Effector CD4-positive, alpha-beta T cell (primary cell): ENCODE results near the gene CEP350.
"Not testable (repeated sequence)": the region's sequence is repeated elsewhere in the genome, so short reads cannot be mapped to it uniquely, and the experiment has no call there.

ENCODE experiments used
- DNase-seq: peaks from one replicate; pipeline ENCODE4 v3.0.0-alpha.2; 2020

The CEP350 gene

GRCh38 chr1:179951383-179952144 lies 3.0 kb upstream of the CEP350 start:
- DNase-seq: no peak

GRCh38 chr1:179952186-179952585 lies 2.4 kb upstream of the CEP350 start:
- no peak for DNase-seq

GRCh38 chr1:179953974-179954492 lies 577 bp upstream of the CEP350 start:
- no peak for DNase-seq

GRCh38 chr1:179955287-179955680 lies 674 bp downstream of the CEP350 start:
- no peak for DNase-seq

- DNase-seq: no peak
These were observed 1.1 kb downstream of the CEP350 start for GRCh38 chr1:179955731-179956130.

GRCh38 chr1:179958359-179958758 lies 3.7 kb downstream of the CEP350 start:
- no peak for DNase-seq

- not testable (repeated sequence) for DNase-seq
These were observed 7.6 kb downstream of the CEP350 start for GRCh38 chr1:179962168-179962567.

GRCh38 chr1:179966551-179966950 lies 11.9 kb downstream of the CEP350 start:
- DNase-seq: no peak

- no peak for DNase-seq
These were observed 13.8 kb downstream of the CEP350 start for GRCh38 chr1:179968284-179968993.

- DNase-seq: no peak
These were observed 14.6 kb downstream of the CEP350 start for GRCh38 chr1:179968994-179969919.

- no peak for DNase-seq
These were observed 15.4 kb downstream of the CEP350 start for GRCh38 chr1:179969962-179970361.

GRCh38 chr1:179971563-179972496 lies 17.2 kb downstream of the CEP350 start:
- DNase-seq: no peak

- DNase-seq: no peak
These were observed 18.8 kb downstream of the CEP350 start for GRCh38 chr1:179973198-179974110.

GRCh38 chr1:179976970-179977651 lies 22.5 kb downstream of the CEP350 start:
- DNase-seq: no peak

GRCh38 chr1:179978199-179979079 lies 23.8 kb downstream of the CEP350 start:
- DNase-seq: no peak

- DNase-seq: no peak
These were observed 29.5 kb downstream of the CEP350 start for GRCh38 chr1:179984101-179984500.

- no peak for DNase-seq
These were observed 30.3 kb downstream of the CEP350 start for GRCh38 chr1:179984942-179985341.

GRCh38 chr1:179990847-179991246 lies 36.2 kb downstream of the CEP350 start:
- no peak for DNase-seq

- no peak for DNase-seq
These were observed 41.0 kb downstream of the CEP350 start for GRCh38 chr1:179995576-179995975.
